H1 (cell line): ENCODE results near the gene ASS1. TPM values are rescaled to one million over a fixed set of nuclear protein-coding genes. Genes with fewer than 3 reads are reported as not detected.

Experiments used
- ATF3 ChIP-seq: IDR thresholded peaks from 2 replicates; pipeline ENCODE4 v1.6.1; 2011; ENCODE audit warnings: low read depth, mild to moderate bottlenecking, low read length; ENCODE audit not compliant: insufficient read depth
- E2F6 ChIP-seq: IDR thresholded peaks from 2 replicates; pipeline ENCODE4 v1.6.1; 2012; ENCODE audit warnings: inconsistent platforms
- MAX ChIP-seq: IDR thresholded peaks from 2 replicates; pipeline ENCODE4 v1.6.1; 2012; ENCODE audit warnings: inconsistent platforms
- POLR2AphosphoS5 ChIP-seq: IDR thresholded peaks from 2 replicates; pipeline ENCODE4 v1.6.1; 2011; ENCODE audit warnings: low read depth, low read length
- polyA plus RNA-seq, 7 experiments: library from polyadenylated mRNA; depleted of rRNA in 3 of 7; stranded (reverse) in 5 of 7; unstranded in 2 of 7; fragments of >200 nt in 5 of 7; fragments of 200-250 nt in 2 of 7; gene quantifications; 1 replicate in 5 of 7; 2 replicates in 1 of 7; 4 replicates in 1 of 7; pipeline versions ENCODE4 v1.2.1 to v1.2.3, GENCODE V29; 2011 to 2013; ENCODE audit warnings: missing spikeins in 2 of 7, mixed read lengths in 2 of 7
- total RNA-seq: library from RNA; stranded (reverse); fragmentation: NEBNext Ultra II Directional; extraction: Animal tissue kit (Norgen Biotek cat#: 25700); gene quantifications from 2 replicates; pipeline ENCODE4 v1.2.1, GENCODE V29; 2021

Gene ASS1
- total and polyA plus RNA-seq, 2 of the 8 experiments (the other 6 are each of a cell fraction or from before 2014, with no cell fraction given): 108 to 296 TPM

- TF ChIP-seq ATF3 (no peak), MAX (no peak), E2F6 (no peak), POLR2AphosphoS5 (no peak)
Observed at GRCh38 chr9:130421154-130421801, 23.5 kb upstream of the ASS1 start (continued).
